ENCODE results near the gene WDFY4. TPM values are rescaled to one million over a fixed set of nuclear protein-coding genes. Genes with fewer than 3 reads are reported as not detected.

WDFY4 gene
- total RNA-seq, 1 donor from 2014 or later, result 33.8 TPM

DNA sequence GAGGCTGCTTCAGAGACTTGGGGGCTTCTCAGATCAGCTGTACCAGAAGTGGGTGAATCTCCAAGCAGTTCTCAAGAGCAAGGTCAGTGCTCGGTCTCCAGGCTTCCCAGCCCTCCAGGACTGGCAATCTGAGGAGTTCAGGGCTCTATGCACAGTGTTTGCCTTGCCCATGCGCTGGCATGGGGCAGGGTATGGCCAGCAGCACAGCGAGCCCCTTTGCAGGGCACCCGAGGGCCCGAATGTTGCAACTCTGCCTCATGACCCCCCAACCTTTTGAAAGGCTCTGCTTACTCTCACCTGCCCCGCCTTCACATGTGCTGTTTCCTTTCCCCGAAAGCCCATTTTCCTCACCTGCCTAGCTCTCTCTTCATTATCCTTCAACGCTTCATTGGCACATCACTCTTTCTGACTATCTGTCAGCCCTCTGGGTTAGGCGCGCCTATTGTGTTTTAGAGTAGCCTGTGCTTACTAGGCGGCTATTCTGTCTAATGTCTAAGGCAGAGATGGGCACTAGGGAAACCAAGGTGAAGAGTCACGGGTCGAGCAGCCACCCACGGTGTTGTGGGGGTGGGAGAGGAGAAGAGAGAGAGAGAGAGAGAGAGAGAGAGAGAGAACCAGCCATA lies 83.6 kb downstream of the WDFY4 start:
- intact Hi-C loops (cut with DNase I), result no loop called here
- Histone ChIP-seq H3K4me1 (no peaks in the 10 kb centered on the region), H3K9me3 (no peaks in the 10 kb centered on the region), H3K4me3 (no peak overlapping the region), H3K36me3 (no peaks in the 10 kb centered on the region), H3K27ac (no peak overlapping the region), H3K27me3 (no peaks in the 10 kb centered on the region)
- DNase-seq (ENCODE audit: low spot score in 2 of 2), result no peak
- TF ChIP-seq, protein P1, sequence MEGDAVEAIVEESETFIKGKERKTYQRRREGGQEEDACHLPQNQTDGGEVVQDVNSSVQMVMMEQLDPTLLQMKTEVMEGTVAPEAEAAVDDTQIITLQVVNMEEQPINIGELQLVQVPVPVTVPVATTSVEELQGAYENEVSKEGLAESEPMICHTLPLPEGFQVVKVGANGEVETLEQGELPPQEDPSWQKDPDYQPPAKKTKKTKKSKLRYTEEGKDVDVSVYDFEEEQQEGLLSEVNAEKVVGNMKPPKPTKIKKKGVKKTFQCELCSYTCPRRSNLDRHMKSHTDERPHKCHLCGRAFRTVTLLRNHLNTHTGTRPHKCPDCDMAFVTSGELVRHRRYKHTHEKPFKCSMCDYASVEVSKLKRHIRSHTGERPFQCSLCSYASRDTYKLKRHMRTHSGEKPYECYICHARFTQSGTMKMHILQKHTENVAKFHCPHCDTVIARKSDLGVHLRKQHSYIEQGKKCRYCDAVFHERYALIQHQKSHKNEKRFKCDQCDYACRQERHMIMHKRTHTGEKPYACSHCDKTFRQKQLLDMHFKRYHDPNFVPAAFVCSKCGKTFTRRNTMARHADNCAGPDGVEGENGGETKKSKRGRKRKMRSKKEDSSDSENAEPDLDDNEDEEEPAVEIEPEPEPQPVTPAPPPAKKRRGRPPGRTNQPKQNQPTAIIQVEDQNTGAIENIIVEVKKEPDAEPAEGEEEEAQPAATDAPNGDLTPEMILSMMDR (IDR thresholded peaks at IDR 0.05), result no peak

DNA sequence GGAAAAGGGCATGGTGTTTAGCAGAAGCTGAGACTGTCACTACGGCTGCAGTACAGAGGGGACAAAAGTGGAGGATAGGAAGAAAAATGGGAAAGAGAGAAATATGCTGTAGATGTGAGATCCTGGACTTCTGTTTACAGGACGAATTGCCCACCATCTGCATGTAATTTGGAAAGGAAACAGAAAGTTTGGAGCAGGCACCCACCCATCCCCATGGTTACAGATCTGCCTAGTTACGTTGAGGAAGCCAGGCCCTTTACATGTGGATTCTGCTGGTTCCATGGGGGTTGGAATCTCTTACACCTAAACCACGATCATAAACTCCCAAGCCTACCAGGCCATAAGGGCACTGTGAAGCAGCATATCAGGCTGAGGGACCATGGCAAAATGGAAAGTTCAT lies 84.3 kb downstream of the WDFY4 start:
- H3K9me3 ChIP-seq, result no peaks in the 10 kb centered on the region
- H3K27ac ChIP-seq, result no peak overlapping the region
- DNase-seq (ENCODE audit: low spot score in 2 of 2), result no peak
- no peak overlapping the region for H3K4me3 ChIP-seq
- H3K27me3 ChIP-seq, result no peaks in the 10 kb centered on the region
- H3K4me1 ChIP-seq, result no peaks in the 10 kb centered on the region
- no peaks in the 10 kb centered on the region for H3K36me3 ChIP-seq
- intact Hi-C loops (cut with DNase I), result no loop called here
- TF ChIP-seq, protein P1 (IDR thresholded peaks at IDR 0.05), result no peak

DNA sequence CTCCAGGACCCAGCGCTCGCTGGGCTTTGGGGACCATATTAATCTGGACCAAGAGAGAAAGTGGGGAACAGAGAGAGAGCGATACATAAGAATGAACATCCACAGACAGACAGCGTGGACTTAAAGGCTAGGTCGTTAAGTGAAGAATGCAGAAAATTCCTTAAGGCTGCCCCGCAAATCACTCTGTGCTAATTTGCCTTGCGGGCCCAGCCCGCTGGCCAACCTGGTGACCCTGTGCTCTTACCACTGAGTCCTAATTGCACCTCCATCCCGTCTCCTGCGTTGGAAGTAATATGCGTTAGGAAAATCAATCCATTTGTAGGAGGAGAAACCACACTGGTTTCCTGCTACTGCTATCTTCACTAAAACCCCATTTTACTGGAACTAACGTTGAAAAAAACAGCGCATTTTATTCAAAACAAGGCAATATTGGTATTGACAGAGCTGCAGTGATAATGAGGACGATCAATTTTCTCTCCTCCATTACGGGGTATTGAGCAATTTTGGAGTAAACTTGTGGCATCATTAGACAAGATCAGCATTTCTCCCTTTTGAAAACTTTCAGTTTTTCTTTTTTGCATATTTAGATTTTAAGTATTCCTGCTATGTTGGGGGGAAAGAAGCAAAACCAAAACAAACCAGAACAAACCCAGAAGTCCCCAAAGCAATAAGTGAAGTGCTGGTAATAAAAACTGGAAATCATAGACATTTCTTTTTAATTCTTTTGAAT lies 85.2 kb downstream of the WDFY4 start:
- Histone ChIP-seq H3K4me1 (no peaks in the 10 kb centered on the region), H3K27ac (no peak overlapping the region), H3K4me3 (no peak overlapping the region), H3K27me3 (no peaks in the 10 kb centered on the region), H3K36me3 (no peaks in the 10 kb centered on the region), H3K9me3 (no peaks in the 10 kb centered on the region)
- no peak for DNase-seq (ENCODE audit: low spot score in 2 of 2)
- TF ChIP-seq, protein P1 (IDR thresholded peaks at IDR 0.05), result no peak
- intact Hi-C loops (cut with DNase I), result no loop called here

DNA sequence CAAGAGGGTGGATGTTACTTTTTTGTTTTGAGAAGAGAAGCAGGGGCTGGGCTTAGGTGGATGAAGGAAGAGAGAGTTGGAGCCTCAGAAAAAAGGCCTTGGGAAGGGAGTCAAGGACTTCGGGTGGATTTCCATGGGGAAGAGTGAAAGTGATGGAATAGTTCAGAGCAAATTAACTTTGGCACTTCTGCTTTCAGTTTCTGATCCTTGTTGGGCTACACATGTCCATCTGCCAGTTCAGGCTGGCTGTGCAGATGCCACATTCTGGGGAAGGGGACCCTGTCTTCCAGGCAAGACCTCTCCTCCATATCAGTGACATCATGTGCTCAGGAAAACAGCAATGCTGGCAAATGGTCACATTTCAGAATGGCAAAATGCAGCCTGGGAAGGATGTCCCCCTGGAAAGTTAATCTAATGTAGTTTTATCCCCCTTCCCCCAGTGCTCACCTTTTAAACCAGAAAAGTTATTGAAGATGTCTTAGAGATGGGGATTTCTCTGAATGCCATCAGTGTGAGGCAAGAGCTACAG lies 86.0 kb downstream of the WDFY4 start:
- intact Hi-C loops (cut with DNase I), result no loop called here
- no peaks in the 10 kb centered on the region for H3K36me3 ChIP-seq
- H3K27me3 ChIP-seq, result no peaks in the 10 kb centered on the region
- no peaks in the 10 kb centered on the region for H3K4me1 ChIP-seq
- no peak overlapping the region for H3K27ac ChIP-seq
- H3K4me3 ChIP-seq, result no peak overlapping the region
- no peaks in the 10 kb centered on the region for H3K9me3 ChIP-seq
- TF ChIP-seq, protein P1 (IDR thresholded peaks at IDR 0.05), result no peak
- DNase-seq (ENCODE audit: low spot score in 2 of 2), result no peak

DNA sequence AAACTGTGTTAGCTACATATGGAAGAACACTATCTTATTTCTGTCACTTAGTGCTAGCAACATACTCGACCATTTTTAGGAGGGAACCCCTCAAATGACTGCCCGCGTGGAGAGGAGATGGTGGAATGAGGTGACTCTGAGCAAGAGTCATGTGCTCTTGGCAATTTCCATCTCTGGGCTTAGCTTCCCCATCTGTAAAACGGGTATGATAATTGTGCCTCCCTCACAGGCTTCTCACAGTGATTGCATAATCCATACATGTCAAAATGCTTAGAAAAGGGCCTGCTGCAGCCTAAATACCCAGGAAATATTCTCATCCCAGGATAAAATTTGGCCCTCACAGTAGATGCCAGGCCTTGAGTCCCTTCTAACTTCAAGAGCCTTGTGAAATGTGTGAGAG lies 86.6 kb downstream of the WDFY4 start:
- Histone ChIP-seq H3K27me3 (no peaks in the 10 kb centered on the region), H3K9me3 (no peaks in the 10 kb centered on the region), H3K4me1 (no peaks in the 10 kb centered on the region), H3K36me3 (no peaks in the 10 kb centered on the region), H3K4me3 (no peak overlapping the region), H3K27ac (no peak overlapping the region)
- no peak for DNase-seq (ENCODE audit: low spot score in 2 of 2)
- intact Hi-C loops (cut with DNase I), result no loop called here
- TF ChIP-seq, protein P1 (IDR thresholded peaks at IDR 0.05), result no peak
